HG03457 (cell line): ENCODE results near the gene POLR2M.
A peak's percentile ranks its signal among the peaks of the same experiment; 100 is the strongest.

Source experiments
- ATAC-seq: cut with Tn5 transposase; IDR thresholded peaks from one replicate; pipeline ENCODE4 v1.9.1; 2021; ENCODE audit warnings: moderate number of reproducible peaks; ENCODE audit not compliant: unreplicated experiment

Gene POLR2M

GRCh38 chr15:57706405-57707209 lies at the start of gene POLR2M:
Gene POLR2M (plus strand): TSS chr15:57706714. CDS start chr15:57706843, 129 bp downstream.
- peak; percentile 82 for ATAC-seq

GRCh38 chr15:57657619-57658018 lies 48.9 kb upstream of the POLR2M start:
- ATAC-seq, result no peak

- no peak for ATAC-seq
Observed at GRCh38 chr15:57662091-57662744, 44.3 kb upstream of the POLR2M start.

- no peak for ATAC-seq
Observed at GRCh38 chr15:57662802-57663201, 43.7 kb upstream of the POLR2M start.

GRCh38 chr15:57663262-57663661 lies 43.3 kb upstream of the POLR2M start:
- no peak for ATAC-seq

GRCh38 chr15:57665194-57665593 lies 41.3 kb upstream of the POLR2M start:
- no peak for ATAC-seq

GRCh38 chr15:57665939-57666338 lies 40.6 kb upstream of the POLR2M start:
- no peak for ATAC-seq

- ATAC-seq, result no peak
Observed at GRCh38 chr15:57667171-57667849, 39.2 kb upstream of the POLR2M start.

GRCh38 chr15:57668016-57668415 lies 38.5 kb upstream of the POLR2M start:
- ATAC-seq, result no peak

GRCh38 chr15:57671636-57672035 lies 34.9 kb upstream of the POLR2M start:
- no peak for ATAC-seq

- ATAC-seq, result no peak
Observed at GRCh38 chr15:57675481-57676181, 30.9 kb upstream of the POLR2M start.

- ATAC-seq, result no peak
Observed at GRCh38 chr15:57676585-57676984, 29.9 kb upstream of the POLR2M start.

- no peak for ATAC-seq
Observed at GRCh38 chr15:57677204-57677603, 29.3 kb upstream of the POLR2M start.

GRCh38 chr15:57680021-57680420 lies 26.5 kb upstream of the POLR2M start:
- no peak for ATAC-seq

- ATAC-seq, result no peak
Observed at GRCh38 chr15:57681011-57681410, 25.5 kb upstream of the POLR2M start.

GRCh38 chr15:57683481-57683880 lies 23.0 kb upstream of the POLR2M start:
- ATAC-seq, result no peak

GRCh38 chr15:57684491-57685151 lies 21.9 kb upstream of the POLR2M start:
- ATAC-seq, result no peak

- no peak for ATAC-seq
Observed at GRCh38 chr15:57685306-57686095, 21.0 kb upstream of the POLR2M start.

GRCh38 chr15:57686657-57687056 lies 19.9 kb upstream of the POLR2M start:
- ATAC-seq, result no peak
